ENCODE results near the gene ARRDC1.

DNA sequence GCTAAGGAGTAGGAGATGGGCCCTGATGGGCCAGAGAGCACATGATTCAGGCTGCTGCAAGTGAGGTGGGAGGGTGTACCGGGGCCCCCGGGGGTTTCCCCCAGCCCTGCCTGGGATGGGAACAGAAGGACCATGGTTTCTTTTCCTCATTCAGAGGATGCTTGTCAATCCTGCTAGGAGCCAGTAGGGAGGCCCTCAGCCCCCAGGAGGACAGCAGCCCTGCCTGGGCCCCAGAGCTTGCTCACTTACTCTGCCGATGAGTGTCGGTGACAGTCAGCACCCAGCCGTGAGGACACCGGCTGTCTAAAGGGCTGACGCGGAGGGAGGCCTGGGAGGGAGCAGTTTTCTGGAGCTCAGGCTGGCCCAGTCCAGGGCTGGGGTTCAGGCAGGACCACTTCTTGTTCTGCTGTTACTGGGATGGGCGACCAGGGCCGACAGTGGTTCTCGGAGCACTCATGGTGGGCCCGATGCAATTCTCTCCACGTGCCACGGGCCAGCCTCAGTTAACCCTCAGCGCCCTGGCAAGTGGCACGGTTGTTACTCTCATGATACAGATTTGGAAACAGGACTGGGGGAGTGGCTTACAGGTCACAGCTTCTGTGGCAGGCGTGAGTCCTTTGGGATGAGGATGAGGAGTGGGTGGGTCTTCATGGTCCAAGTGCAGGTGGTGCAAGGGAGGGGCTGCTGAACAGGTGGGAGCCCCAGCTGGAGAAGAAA is 1.8 kb downstream of the ARRDC1 start:
- TF ChIP-seq, protein P1, sequence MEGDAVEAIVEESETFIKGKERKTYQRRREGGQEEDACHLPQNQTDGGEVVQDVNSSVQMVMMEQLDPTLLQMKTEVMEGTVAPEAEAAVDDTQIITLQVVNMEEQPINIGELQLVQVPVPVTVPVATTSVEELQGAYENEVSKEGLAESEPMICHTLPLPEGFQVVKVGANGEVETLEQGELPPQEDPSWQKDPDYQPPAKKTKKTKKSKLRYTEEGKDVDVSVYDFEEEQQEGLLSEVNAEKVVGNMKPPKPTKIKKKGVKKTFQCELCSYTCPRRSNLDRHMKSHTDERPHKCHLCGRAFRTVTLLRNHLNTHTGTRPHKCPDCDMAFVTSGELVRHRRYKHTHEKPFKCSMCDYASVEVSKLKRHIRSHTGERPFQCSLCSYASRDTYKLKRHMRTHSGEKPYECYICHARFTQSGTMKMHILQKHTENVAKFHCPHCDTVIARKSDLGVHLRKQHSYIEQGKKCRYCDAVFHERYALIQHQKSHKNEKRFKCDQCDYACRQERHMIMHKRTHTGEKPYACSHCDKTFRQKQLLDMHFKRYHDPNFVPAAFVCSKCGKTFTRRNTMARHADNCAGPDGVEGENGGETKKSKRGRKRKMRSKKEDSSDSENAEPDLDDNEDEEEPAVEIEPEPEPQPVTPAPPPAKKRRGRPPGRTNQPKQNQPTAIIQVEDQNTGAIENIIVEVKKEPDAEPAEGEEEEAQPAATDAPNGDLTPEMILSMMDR (IDR thresholded peaks at IDR 0.05), result no peak
- TF ChIP-seq POLR2A (IDR thresholded peaks at IDR 0.05), result no peak
